HG03045 (cell line): Measurements from ENCODE around the gene NCR1.
"Not testable (repeated sequence)": the region's sequence is repeated elsewhere in the genome, so short reads cannot be mapped to it uniquely, and the experiment has no call there.

Source experiments
- ATAC-seq: cut with Tn5 transposase; IDR thresholded peaks from one replicate; pipeline ENCODE4 v1.9.1; 2021; ENCODE audit warnings: mild to moderate bottlenecking, moderate library complexity; ENCODE audit not compliant: unreplicated experiment

The NCR1 gene

DNA sequence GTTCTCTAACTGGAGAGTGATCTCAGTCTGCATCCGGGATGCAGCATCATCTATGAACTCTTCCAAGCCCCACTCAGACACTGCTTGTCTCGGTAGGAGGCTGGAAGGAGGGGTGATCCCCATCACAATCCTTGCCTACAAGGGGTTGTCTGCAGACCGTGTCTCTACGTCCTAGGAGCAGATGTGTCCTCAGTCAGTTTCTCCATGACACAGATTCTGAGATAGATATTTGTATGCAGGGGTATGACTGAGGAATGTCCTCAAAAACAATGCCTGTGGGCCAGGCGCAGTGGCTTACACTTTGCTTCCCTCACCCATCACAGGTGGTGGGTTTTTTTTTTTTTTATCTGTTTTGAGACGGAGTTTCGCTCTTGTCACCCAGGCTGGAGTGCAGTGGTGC lies 871 bp downstream of the NCR1 start:
- ATAC-seq, result no peak

DNA sequence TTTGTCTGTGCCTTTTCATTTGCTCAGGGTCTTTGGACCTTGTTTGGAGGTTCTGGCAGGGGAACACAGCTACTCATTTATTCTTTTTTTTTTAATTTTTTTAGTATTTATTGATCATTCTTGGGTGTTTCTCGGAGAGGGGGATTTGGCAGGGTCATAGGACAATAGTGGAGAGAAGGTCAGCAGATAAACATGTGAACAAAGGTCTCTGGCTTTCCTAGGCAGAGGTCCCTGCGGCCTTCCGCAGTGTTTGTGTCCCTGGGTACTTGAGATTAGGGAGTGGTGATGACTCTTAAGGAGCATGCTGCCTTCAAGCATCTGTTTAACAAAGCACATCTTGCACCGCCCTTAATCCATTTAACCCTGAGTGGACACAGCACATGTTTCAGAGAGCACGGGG lies 2.0 kb downstream of the NCR1 start:
- not testable (repeated sequence) for ATAC-seq

DNA sequence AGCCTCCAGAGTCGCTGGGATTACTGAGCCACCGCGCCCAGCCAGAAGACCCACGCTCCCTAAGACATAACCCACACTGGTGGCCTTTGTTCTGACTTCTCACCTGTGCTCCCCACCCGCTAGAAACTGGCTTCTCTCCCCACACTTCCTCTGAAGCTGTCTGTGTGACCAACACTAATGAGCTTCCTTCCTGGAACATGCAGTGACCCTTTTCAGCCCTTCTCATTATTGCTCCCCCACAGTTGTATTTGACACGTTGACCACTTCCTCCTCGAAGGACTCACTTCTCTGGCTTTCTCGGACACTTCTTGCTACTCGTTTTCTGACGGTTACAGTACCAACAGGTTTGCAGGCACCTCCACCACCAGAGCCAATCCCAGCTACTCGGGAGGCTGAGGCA lies 10.9 kb downstream of the NCR1 start:
- ATAC-seq, result no peak

DNA sequence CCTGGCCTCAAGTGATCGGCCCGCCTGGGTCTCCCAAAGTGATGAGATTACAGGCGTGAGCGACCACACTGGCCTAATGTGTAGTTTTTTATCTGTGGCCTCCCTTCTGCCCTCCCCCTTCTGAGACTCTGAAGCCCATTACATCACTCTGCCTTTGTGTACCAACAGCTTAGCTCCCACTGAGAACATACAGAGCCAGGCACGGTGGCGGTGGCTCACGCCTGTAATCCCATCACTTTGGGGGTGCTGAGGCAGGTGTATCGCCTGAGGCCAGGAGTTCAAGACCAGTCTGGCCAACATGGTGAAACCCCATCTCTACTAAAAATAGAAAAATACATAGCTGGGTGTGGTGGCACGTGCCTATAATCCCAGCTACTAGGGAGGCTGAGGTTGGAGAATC lies 12.6 kb downstream of the NCR1 start:
- no peak for ATAC-seq

DNA sequence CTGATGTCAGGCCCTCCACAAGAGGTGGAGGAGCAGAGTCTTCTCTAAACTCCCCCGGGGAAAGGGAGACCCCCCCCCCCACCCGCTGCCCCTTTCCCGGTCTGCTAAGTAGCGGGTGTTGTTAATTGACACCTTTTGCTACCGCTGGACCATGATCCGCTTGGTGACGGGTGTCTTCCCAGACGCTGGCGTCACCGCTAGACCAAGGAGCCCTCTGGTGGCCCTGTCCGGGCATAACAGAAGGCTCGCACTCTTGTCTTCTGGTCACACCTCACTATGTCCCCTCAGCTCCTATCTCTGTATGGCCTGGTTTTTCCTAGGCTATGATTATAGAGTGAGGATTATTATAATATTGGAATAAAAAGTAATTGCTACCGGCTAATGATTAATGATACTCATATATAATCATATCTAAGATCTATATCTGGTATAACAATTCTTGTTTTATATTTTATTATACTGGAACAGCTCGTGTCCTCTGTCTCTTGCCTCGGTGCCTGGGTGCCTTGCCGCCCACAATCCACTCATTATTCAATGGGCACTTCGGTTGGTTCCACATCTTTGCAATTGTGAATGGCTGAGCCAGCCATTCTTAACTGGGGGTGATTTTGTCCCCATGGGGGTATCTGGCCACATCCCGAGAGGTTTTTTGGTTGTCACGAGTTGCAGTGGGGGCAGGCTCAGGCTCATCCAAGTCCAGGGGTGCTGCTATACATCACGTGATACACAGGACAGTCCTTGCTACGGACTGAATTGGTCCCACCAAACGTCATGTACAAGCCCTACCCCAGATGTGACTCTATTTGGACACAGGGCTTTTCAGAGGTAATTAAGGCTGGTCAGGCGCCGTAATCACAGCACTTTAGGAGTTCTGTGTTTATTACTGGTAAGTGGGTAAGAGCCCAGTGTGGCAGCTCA lies 14.0 kb downstream of the NCR1 start:
- ATAC-seq, result not testable (repeated sequence)

DNA sequence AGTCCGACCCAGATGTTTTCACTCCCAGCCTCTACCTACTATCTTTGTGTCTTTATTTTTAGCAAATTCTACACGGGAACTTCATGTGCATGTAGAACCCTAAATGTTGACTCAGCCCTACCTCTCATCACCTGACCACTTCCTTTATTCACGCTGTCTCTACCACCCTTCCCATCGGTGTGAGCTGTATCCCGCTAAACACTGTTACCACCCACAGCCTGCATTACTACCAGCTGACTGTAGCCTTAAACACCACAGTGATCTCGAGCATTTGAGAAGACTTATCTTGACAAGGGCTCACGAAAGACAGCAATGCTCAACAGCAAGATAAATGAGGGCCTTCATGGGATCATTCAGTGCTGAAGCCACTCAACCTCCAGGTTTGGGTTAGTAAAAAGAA lies 15.1 kb downstream of the NCR1 start:
- no peak for ATAC-seq

DNA sequence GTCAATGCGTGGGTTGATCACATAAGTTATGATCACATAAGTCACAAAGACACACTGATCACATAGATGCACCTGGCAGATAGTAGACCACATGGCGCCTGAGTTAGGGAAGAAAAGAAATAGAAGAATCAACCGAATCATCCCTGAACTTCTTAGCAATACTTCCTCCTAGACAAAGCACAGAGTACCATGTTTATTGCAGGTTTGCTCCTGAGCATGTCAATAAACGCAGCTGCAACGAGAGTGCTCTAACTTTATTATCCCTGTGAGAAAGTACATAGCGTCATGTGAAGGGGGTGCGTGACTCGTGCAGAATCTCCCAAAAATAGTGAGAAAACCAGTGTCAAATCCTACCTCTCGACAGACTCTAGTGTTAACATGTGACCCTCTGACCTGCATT lies 17.3 kb downstream of the NCR1 start:
- ATAC-seq, result no peak

DNA sequence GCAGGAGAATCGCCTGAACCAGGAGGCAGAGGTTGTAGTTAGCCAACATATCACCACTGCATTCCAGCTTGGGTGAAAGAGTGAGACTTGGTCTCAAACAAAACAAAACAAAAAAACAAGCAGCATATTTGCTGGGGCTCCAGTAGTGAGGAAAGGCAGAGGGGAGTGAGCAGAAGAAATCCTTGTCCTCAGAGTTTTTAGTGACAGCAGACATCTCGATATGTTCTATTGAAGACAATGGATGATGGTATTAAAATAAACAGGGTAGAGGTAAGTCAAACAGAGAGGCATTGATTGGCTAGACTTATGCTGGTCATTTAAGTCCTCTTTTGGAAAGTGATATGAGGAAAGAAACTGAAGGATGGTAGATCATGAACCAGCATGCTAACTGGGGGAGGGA lies 22.4 kb downstream of the NCR1 start:
- ATAC-seq, result no peak

DNA sequence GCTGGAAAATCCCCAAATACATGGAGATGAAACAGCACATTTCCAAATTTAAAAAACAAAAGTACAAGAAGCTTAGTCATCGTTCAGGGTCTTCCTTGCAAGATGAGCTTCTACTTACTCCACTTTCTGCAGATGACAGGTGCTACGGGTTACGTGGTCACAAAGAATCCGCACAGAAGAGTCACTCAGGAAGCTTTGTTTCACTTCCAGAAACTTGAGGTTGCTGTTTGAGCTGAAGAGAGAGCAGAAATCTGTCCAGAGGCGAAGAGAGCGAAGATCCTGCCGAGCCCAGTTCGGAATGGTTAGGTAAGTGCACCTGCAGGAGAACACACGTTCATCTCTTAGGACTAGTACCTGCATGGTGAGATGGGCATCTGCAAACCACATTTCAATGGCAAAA lies 32.0 kb downstream of the NCR1 start:
- ATAC-seq, result no peak

DNA sequence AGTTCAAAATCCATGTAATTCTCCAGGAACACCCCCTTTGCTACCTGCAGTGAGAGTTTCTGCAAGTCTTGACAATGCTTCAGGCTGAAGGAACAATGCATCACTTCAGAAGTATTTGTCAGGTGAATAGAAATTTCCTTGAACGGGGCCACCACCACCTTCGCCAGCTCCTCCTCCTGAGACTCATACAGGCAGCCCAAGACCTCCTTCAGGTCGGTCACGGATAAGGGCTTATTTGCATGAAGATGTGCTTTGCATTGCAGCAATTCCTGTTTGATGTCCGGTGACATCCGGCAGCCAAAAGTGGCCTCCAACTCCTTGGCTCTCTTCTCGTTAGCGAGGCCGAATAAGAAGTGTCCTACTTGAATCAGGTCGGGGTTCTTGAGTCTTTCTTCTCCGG lies 33.0 kb downstream of the NCR1 start:
- no peak for ATAC-seq

DNA sequence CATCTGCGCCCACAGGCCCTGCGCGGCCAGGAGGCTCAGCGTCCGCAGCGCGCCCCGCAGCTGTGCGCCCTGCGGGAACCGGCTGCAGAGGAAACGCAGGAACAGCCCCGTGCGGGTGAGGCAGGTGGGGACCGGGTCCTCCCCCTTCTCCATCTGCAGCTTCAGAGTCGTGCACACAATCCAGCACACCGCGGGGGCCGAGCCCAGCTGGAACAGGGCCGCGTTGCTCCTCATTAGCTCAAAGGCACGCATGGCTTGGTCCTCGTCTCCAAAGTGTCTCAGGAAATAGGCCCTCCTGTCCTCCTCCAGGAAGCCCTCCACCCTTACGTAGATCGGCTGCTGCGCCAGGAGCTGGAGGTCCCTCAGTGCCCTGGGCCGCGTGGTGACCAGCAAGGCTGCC lies 33.6 kb downstream of the NCR1 start:
- ATAC-seq, result not testable (repeated sequence)

DNA sequence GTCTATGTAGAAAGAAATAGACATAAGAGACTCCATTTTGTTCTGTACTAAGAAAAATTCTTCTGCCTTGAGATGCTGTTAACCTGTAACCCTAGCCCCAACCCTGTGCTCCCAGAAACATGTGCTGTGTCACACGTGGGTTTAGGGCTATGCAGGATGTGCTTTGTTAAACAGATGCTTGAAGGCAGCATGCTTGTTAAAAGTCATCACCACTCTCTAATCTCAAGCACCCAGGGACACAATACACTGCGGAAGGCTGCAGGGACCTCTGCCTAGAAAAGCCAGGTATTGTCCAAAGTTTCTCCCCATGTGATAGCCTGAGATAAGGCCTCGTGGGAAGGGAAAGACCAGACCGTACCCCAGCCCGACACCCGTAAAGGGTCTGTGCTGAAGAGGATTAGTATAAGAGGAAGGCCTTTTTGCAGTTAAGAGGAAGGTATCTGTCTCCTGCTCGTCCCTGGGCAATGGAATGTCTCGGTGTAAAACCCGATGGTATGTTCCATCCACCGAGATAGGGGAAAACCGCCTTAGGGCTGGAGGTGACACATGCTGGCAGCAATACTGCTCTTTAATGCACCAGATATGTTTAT lies 37.9 kb downstream of the NCR1 start:
- not testable (repeated sequence) for ATAC-seq

DNA sequence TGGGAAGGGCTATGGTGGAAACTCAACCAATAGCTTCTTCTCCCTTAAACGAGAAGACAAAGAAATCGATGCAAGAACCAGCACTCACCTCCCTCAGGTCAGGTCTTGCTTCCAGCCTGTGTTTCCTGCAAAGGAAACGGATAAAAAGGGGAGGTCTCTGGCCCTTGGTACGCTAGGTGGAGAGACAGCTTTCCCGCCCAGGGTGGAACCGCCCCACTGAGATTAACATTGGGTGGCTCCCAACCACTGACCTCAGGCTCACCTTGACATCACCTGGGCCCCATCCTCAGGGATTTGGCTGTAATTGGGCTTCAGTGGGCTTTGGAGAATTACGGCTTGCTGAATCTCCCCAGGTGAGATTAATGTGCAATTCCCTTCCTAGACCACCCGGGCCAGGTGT lies 41.4 kb downstream of the NCR1 start, which contains the start of gene NLRP7:
NLRP7 (minus strand) TSS at position 150 of the 400 bp plus-strand sequence.
- ATAC-seq, result no peak

DNA sequence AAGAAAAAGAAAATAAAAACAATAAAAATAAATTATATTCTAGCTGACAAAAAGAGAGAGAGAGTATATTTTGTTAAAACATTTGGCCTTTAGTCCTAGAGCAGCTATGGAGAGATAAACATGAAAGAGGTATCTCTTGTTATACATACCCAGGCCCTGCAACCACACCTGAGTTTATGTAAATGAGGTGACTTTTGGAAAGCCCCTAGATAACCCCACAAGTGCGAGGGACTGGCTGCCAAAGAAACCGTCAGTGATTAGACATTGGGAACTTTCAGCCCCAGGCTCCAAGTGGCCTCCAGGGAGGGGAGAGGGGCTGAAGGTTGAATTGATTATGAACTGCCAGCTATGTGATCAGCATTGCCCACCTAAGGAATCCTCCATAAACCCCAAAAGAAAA lies 43.5 kb downstream of the NCR1 start:
- no peak for ATAC-seq

DNA sequence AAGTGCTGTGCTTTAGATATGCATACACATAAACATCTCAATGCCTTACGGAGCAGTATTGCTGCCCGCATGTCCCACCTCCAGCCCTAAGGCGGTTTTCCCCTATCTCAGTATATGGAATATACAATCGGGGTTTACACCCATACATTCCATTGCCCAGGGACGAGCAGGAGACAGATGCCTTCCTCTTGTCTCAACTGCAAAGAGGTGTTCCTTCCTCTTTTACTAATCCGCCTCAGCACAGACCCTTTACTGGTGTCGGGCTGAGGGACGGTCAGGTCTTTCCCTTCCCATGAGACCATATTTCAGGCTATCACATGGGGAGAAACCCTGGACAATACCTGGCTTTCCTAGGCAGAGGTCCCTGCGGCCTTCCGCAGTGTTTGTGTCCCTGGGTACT lies 44.6 kb downstream of the NCR1 start:
- ATAC-seq, result not testable (repeated sequence)

DNA sequence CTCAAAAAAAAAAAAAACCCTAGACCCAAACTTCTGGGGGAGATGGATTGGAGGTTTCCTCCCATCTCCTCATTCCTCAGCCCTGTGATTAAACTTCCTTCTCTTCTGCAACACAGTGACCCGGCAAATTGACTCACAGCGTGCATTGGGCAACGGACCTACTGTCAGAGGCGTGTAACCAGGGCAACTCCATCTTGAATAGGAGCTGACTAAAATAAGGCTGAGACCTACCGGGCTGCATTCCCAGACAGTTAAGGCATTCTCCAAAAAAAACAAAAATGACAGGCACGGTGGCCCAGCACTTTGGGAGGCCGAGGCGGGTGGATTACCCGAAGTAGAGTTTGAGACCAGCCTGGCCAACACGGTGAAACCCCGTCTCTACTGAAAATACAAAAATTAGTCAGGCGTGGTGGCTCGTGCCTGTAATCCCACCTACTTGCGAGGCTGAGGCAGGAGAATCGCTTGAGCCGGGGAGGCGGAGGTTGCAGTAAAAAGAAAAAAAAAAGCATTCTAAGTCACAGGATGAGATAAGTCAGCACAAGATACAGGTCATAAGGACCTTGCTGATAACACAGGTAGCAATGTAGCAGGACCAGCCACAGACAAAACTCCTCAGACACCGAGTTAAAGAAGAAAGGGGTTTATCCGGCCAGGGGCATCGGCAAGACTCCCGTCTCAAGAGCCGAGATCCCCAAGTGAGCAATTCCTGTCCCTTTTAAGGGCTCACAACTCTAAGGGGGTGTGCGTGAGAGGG lies 46.8 kb downstream of the NCR1 start:
- no peak for ATAC-seq

DNA sequence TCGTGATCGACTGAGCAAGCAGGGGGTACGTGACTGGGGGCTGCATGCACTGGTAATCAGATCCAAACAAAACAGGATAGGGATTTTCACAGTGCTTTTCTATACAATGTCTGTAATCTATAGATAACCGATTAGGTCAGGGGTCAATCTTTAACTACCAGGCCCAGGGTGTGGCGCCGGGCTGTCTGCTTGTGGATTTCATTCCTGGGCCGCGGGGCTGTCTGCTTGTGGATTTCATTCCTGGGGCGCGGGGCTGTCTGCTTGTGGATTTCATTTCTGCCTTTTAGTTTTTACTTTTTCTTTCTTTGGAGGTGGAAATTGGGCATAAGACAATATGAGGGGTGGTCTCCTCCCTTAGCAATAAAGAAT lies 47.4 kb downstream of the NCR1 start:
- not testable (repeated sequence) for ATAC-seq

DNA sequence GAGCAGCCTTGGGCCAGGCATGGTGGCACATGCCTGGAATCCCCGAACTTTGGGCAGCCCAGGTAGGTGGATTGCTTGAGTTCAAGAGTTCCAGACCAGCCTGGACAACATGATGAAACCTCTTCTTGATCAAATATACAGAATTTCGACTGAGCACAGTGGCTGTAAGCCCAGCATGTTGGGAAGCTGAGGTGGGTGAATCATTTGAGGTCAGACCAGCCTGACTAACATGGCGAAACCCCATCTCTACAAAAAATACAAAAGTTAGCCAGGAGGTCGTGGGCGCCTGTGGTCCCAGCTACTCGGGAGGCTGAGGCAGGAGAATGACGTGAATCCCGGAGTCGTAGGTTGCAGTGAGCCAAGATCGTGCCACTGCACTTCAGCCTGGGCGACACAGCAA lies 49.4 kb downstream of the NCR1 start:
- ATAC-seq, result no peak

DNA sequence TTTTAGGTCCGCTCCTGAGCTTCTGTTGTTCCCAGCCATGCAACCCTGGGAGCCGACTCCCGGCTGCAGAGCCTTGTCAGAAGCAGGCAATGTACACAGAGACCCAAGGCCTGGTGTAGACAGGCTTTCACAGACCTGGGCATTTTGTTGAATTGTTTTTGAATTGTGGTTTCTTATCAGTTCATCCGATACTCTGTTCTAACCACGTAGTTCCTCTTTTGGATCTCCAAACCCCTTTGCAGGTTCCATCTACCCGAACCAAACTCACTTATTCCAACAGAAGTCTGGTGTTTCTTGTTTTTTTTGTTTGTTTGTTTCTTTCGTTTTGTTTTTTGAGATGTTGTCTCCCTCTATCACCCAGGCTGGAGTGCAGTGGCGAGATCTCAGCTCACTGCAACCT lies 53.9 kb downstream of the NCR1 start:
- no peak for ATAC-seq
